Mammary epithelial cell (primary cell): ENCODE results near the gene MGST1.

Source experiments
- CTCF ChIP-seq, 2 donors: IDR thresholded peaks in 1 of 2; conservative IDR thresholded peaks in 1 of 2; 2 replicates each; pipeline ENCODE4 v1.5.1; 2011 to 2012; ENCODE audit warnings: inconsistent platforms in 2 of 2, low read length in 2 of 2, mild to moderate bottlenecking in 2 of 2, control low read depth in 1 of 2, low read depth in 1 of 2; ENCODE audit not compliant: insufficient read depth in 1 of 2; ENCODE audit errors: extremely low read depth in 1 of 2
- EZH2 ChIP-seq: IDR thresholded peaks from 2 replicates; pipeline ENCODE4 v1.6.1; 2012; ENCODE audit warnings: low read length, inconsistent platforms, borderline replicate concordance

- TF ChIP-seq CTCF (conservative IDR thresholded peaks at IDR 0.05 in 1 of 2, IDR thresholded peaks at IDR 0.05 in 1 of 2; ENCODE audit: extremely low read depth in 1 of 2, insufficient read depth in 1 of 2, low read depth in 1 of 2, low read length in 2 of 2) (no peak), EZH2 (no peak)
Observed at GRCh38 chr12:16323010-16323409, 24.4 kb upstream of the MGST1 start.
